Neural progenitor cell (in vitro differentiated cells): ENCODE measurements around the gene MYRIP. TPM values are rescaled to one million over a fixed set of nuclear protein-coding genes. Genes with fewer than 3 reads are reported as not detected.

Source experiments
- DNase-seq: peaks from one replicate; pipeline ENCODE4 v3.0.0-alpha.2; 2016; ENCODE audit warnings: low spot score
- H2AFZ ChIP-seq: fragments of 200-600 bp; sonication (generic); replicated peaks from 2 replicates; pipeline ENCODE4 v1.6.1; 2016; ENCODE audit warnings: antibody characterized with exemption
- H3F3A ChIP-seq: fragments of 200-600 bp; sonication (generic); 2 replicates; pipeline ENCODE4 v1.6.1; 2016; ENCODE audit warnings: antibody characterized with exemption, low read depth
- H3K27ac ChIP-seq: fragments of 200-600 bp; sonication (generic); 2 replicates; pipeline ENCODE4 v1.5.1; 2016; ENCODE audit warnings: mild to moderate bottlenecking
- H3K27me3 ChIP-seq: fragments of 200-600 bp; sonication (generic); 2 replicates; pipeline ENCODE4 v1.6.1; 2016; ENCODE audit warnings: mild to moderate bottlenecking, moderate library complexity
- H3K36me3 ChIP-seq: fragments of 200-600 bp; sonication (generic); 2 replicates; pipeline ENCODE4 v1.5.1; 2016
- H3K4me1 ChIP-seq: fragments of 200-600 bp; sonication (generic); 2 replicates; pipeline ENCODE4 v1.6.1; 2016; ENCODE audit warnings: mixed run types
- H3K4me2 ChIP-seq: fragments of 200-600 bp; sonication (generic); 2 replicates; pipeline ENCODE4 v1.6.1; 2016
- H3K4me3 ChIP-seq: fragments of 200-600 bp; sonication (generic); 2 replicates; pipeline ENCODE4 v1.5.1; 2016
- H3K79me2 ChIP-seq: fragments of 200-600 bp; sonication (generic); 2 replicates; pipeline ENCODE4 v1.6.1; 2016; ENCODE audit warnings: low read depth
- H3K9ac ChIP-seq: fragments of 200-600 bp; sonication (generic); 2 replicates; pipeline ENCODE4 v1.6.1; 2016
- H3K9me3 ChIP-seq: fragments of 200-600 bp; sonication (generic); 2 replicates; pipeline ENCODE4 v1.5.1; 2016; ENCODE audit warnings: low read depth
- H4K20me1 ChIP-seq: fragments of 200-600 bp; sonication (generic); 2 replicates; pipeline ENCODE4 v1.6.1; 2016; ENCODE audit warnings: low read depth
- H3K27ac Mint-ChIP-seq: 3 replicates; pipeline ENCODE4 v1.8.0; 2021; ENCODE audit warnings: mixed read lengths
- H3K27me3 Mint-ChIP-seq: 2 replicates; pipeline ENCODE4 v1.8.0; 2022; ENCODE audit warnings: low read depth, mild to moderate bottlenecking, inconsistent platforms, moderate library complexity, mixed read lengths; ENCODE audit not compliant: insufficient read depth
- H3K36me3 Mint-ChIP-seq: 3 replicates; pipeline ENCODE4 v1.8.0; 2021; ENCODE audit warnings: mixed read lengths
- H3K4me1 Mint-ChIP-seq: 3 replicates; pipeline ENCODE4 v1.8.0; 2021; ENCODE audit warnings: mixed read lengths
- H3K4me3 Mint-ChIP-seq: 3 replicates; pipeline ENCODE4 v1.8.0; 2021; ENCODE audit warnings: mild to moderate bottlenecking, moderate library complexity, mixed read lengths
- H3K9me3 Mint-ChIP-seq: 3 replicates; pipeline ENCODE4 v1.8.0; 2020; ENCODE audit warnings: mixed read lengths
- EZH2 ChIP-seq: fragments of 200-600 bp; sonication (generic); IDR thresholded peaks from 2 replicates; pipeline ENCODE4 v1.6.1; 2017; ENCODE audit warnings: antibody characterized with exemption, mild to moderate bottlenecking, moderate library complexity
- EZH2phosphoT487 ChIP-seq: fragments of 200-600 bp; sonication (generic); IDR thresholded peaks from 2 replicates; pipeline ENCODE4 v1.6.1; 2017; ENCODE audit warnings: antibody characterized with exemption
- total RNA-seq: library from RNA; depleted of rRNA; stranded (reverse); fragments of >200 nt; gene quantifications from 2 replicates; pipeline ENCODE4 v1.2.3, GENCODE V29; 2015; ENCODE audit warnings: low replicate concordance
- TF ChIP-seq, protein P1 (sequence below): fragments of 200-600 bp; sonication (generic); IDR thresholded peaks from 2 replicates; pipeline ENCODE4 v1.5.1; 2017; ENCODE audit warnings: antibody characterized with exemption, mild to moderate bottlenecking

Gene MYRIP
- total RNA-seq, 1 donor from 2014 or later: 0.62 TPM

GRCh38 chr3:40237159-40237558 lies 427.8 kb downstream of the MYRIP start:
- Mint-ChIP-seq H3K4me3 (no peak overlapping the region), H3K27ac (no peak overlapping the region)
- no peak for TF ChIP-seq EZH2phosphoT487
- TF ChIP-seq, protein P1, sequence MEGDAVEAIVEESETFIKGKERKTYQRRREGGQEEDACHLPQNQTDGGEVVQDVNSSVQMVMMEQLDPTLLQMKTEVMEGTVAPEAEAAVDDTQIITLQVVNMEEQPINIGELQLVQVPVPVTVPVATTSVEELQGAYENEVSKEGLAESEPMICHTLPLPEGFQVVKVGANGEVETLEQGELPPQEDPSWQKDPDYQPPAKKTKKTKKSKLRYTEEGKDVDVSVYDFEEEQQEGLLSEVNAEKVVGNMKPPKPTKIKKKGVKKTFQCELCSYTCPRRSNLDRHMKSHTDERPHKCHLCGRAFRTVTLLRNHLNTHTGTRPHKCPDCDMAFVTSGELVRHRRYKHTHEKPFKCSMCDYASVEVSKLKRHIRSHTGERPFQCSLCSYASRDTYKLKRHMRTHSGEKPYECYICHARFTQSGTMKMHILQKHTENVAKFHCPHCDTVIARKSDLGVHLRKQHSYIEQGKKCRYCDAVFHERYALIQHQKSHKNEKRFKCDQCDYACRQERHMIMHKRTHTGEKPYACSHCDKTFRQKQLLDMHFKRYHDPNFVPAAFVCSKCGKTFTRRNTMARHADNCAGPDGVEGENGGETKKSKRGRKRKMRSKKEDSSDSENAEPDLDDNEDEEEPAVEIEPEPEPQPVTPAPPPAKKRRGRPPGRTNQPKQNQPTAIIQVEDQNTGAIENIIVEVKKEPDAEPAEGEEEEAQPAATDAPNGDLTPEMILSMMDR: no peak
- no peak for TF ChIP-seq EZH2

DNA sequence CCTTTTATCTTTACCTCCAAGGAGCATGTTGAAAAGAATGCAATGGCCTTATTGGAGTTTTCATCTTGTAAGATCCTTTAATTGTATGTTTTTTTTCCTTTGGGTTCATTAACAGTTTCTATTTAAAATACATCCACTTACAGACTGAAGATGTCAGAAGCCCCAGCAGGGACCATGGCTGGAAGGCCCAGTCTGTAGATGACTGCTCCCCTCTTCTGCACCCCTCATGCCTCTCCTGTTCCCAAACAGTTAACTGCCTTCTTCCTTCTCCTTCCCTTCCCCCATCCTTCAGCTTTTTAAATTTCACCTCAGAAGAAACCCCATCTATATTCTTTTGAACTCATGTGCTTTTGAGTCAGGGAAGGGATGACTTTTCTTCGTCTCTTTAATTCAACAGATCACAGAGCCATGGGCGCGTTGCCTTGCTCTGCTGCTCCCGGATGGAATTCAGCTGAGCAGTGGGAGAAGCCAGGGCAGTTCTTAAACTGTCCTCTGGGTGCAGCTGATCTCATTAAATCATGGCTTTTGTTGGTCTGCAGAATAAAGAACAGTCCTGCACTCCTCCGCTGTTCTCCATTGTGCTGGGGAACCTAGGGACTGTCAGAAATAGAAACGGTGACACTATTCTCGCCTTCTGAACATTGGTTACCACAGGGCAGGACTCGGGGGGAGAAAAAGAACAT lies 428.6 kb downstream of the MYRIP start:
- Histone ChIP-seq H3K4me1 (peaks cover 11% of the 10 kb centered on the region), H3K36me3 (no peaks in the 10 kb centered on the region), H3K4me3 (no peak overlapping the region), H3K27me3 (no peaks in the 10 kb centered on the region), H3K27ac (peak overlapping the region; percentile 76), H3K9me3 (no peaks in the 10 kb centered on the region), H3K9ac (no peak overlapping the region), H3K4me2 (peak overlapping the region; percentile 71), H3K79me2 (no peaks in the 10 kb centered on the region), H3F3A (peaks cover 8% of the 10 kb centered on the region), H2AFZ (peak overlapping the region; percentile 83), H4K20me1 (no peaks in the 10 kb centered on the region)
- Mint-ChIP-seq H3K9me3 (peaks cover 3% of the 10 kb centered on the region), H3K27me3 (no peaks in the 10 kb centered on the region), H3K4me1 (peaks cover 9% of the 10 kb centered on the region), H3K36me3 (no peaks in the 10 kb centered on the region), H3K4me3 (peak overlapping the region; percentile 15), H3K27ac (peak overlapping the region; percentile 75)
- no peak for TF ChIP-seq EZH2
- TF ChIP-seq EZH2phosphoT487: no peak
- TF ChIP-seq, protein P1: peak; percentile 54
- peak; percentile 78 for DNase-seq

More at GRCh38 chr3:40237159-40237558, 427.8 kb downstream of the MYRIP start:
- H3K4me1 ChIP-seq: peaks cover 11% of the 10 kb centered on the region
- no peaks in the 10 kb centered on the region for H4K20me1 ChIP-seq
- H3K36me3 Mint-ChIP-seq: no peaks in the 10 kb centered on the region
- H2AFZ ChIP-seq: no peak overlapping the region
- no peak overlapping the region for H3K4me3 ChIP-seq
- no peak overlapping the region for H3K27ac ChIP-seq
- peaks cover 3% of the 10 kb centered on the region for H3K9me3 Mint-ChIP-seq
- H3K4me1 Mint-ChIP-seq: peaks cover 9% of the 10 kb centered on the region
- H3K4me2 ChIP-seq: no peak overlapping the region
- no peaks in the 10 kb centered on the region for H3K79me2 ChIP-seq
- no peak for DNase-seq
- no peaks in the 10 kb centered on the region for H3K27me3 ChIP-seq
- H3K36me3 ChIP-seq: no peaks in the 10 kb centered on the region
- no peaks in the 10 kb centered on the region for H3K9me3 ChIP-seq
- no peaks in the 10 kb centered on the region for H3K27me3 Mint-ChIP-seq
- H3F3A ChIP-seq: peaks cover 8% of the 10 kb centered on the region
- H3K9ac ChIP-seq: no peak overlapping the region

- no peak overlapping the region for H3K4me3 ChIP-seq
- H3K27me3 Mint-ChIP-seq: no peaks in the 10 kb centered on the region
- no peak overlapping the region for H2AFZ ChIP-seq
- H3K4me3 Mint-ChIP-seq: no peak overlapping the region
- no peak overlapping the region for H3K27ac Mint-ChIP-seq
- TF ChIP-seq, protein P1: no peak
- TF ChIP-seq EZH2: no peak
- no peak for TF ChIP-seq EZH2phosphoT487
- no peaks in the 10 kb centered on the region for H4K20me1 ChIP-seq
- H3K4me2 ChIP-seq: no peak overlapping the region
- peaks cover 8% of the 10 kb centered on the region for H3F3A ChIP-seq
- H3K36me3 Mint-ChIP-seq: no peaks in the 10 kb centered on the region
- H3K27ac ChIP-seq: no peak overlapping the region
- peaks cover 3% of the 10 kb centered on the region for H3K9me3 Mint-ChIP-seq
- H3K4me1 ChIP-seq: peaks cover 11% of the 10 kb centered on the region
- H3K27me3 ChIP-seq: no peaks in the 10 kb centered on the region
- H3K4me1 Mint-ChIP-seq: peaks cover 9% of the 10 kb centered on the region
- H3K9ac ChIP-seq: no peak overlapping the region
- no peaks in the 10 kb centered on the region for H3K36me3 ChIP-seq
- no peaks in the 10 kb centered on the region for H3K79me2 ChIP-seq
- no peaks in the 10 kb centered on the region for H3K9me3 ChIP-seq
- no peak for DNase-seq
These were observed 431.5 kb downstream of the MYRIP start for GRCh38 chr3:40240921-40241320.
